Lung (tissue), 12 donors: ENCODE results near the gene CDKAL1. TPM values are rescaled to one million over a fixed set of nuclear protein-coding genes. Genes with fewer than 3 reads are reported as not detected.
A peak's percentile ranks its signal among the peaks of the same experiment; 100 is the strongest.

ENCODE experiments used
- ATAC-seq: fragments of 200-7000 bp; cut with Tn5 transposase; one replicate; pipeline ENCODE4 v1.9.1; 2020; ENCODE audit warnings: moderate number of reproducible peaks; ENCODE audit not compliant: insufficient read depth, low FRiP score
- DNase-seq, 3 donors: peaks; one replicate each; pipeline ENCODE4 v3.0.0-alpha.2; 2013 to 2017
- H3K27ac ChIP-seq, 2 donors: one replicate each; pipeline ENCODE4 v1.5.1; 2013; ENCODE audit warnings: mild to moderate bottlenecking in 2 of 2, moderate library complexity in 2 of 2, control low read depth in 1 of 2, inconsistent platforms in 1 of 2, low read depth in 1 of 2, low read length in 1 of 2
- H3K27me3 ChIP-seq, 3 donors: one replicate each; pipeline ENCODE4 v1.5.1; 2013; ENCODE audit warnings: low read length in 2 of 3; ENCODE audit not compliant: control insufficient read depth in 3 of 3, insufficient read depth in 3 of 3
- H3K36me3 ChIP-seq, 4 donors: one replicate each; pipeline ENCODE4 v1.5.1; 2013; ENCODE audit warnings: low read length in 4 of 4, mild to moderate bottlenecking in 1 of 4, moderate library complexity in 1 of 4; ENCODE audit not compliant: control insufficient read depth in 4 of 4, insufficient read depth in 4 of 4
- H3K4me1 ChIP-seq, 5 donors: one replicate each; pipeline ENCODE4 v1.5.1; 2013; ENCODE audit warnings: low read length in 5 of 5, mild to moderate bottlenecking in 2 of 5, moderate library complexity in 1 of 5; ENCODE audit not compliant: control insufficient read depth in 5 of 5, insufficient read depth in 5 of 5
- H3K4me3 ChIP-seq: one replicate; pipeline ENCODE4 v1.5.1; 2013; ENCODE audit warnings: mild to moderate bottlenecking, control low read depth, moderate library complexity
- H3K9ac ChIP-seq, 2 donors: one replicate each; pipeline ENCODE4 v1.5.1; 2013; ENCODE audit warnings: low read length in 2 of 2, control low read depth in 1 of 2; ENCODE audit not compliant: insufficient read depth in 1 of 2
- H3K9me3 ChIP-seq, 4 donors: one replicate each; pipeline ENCODE4 v1.5.1; 2013; ENCODE audit warnings: low read length in 3 of 4, mild to moderate bottlenecking in 1 of 4, moderate library complexity in 1 of 4; ENCODE audit not compliant: control insufficient read depth in 4 of 4, insufficient read depth in 3 of 4
- WGBS, 2 donors: extraction: QIAGEN DNeasy Blood & Tissue Kit; methylation state at CpG; one replicate each; pipeline ENCODE4 v1.1.7; 2013; 5-methylcytosine and 5-hydroxymethylcytosine counted together
- polyA plus RNA-seq, 2 donors: library from polyadenylated mRNA; stranded (reverse); fragments of 200-250 nt; gene quantifications; one replicate each; pipeline ENCODE4 v1.2.1, GENCODE V29; 2013
- total RNA-seq, 2 donors: library from RNA; depleted of rRNA in 1 of 2; stranded (reverse); fragments of >200 nt in 1 of 2; gene quantifications; one replicate each; pipeline ENCODE4 v1.2.1, GENCODE V29; 2014 to 2021
- TF ChIP-seq, protein P1 (sequence below): IDR thresholded peaks from 2 replicates; pipeline ENCODE4 v1.5.1; 2012; ENCODE audit warnings: mild to moderate bottlenecking; ENCODE audit errors: control extremely low read depth, extremely low read depth
- donor health status: control.
- donor health status: control.
- donor health status: Bipolar disorder and iron deficiency.
- donor health status: healthy.
- donor health status: DM: yes; HTN: yes; CAD: no.

Gene CDKAL1
- total and polyA plus RNA-seq, 4 donors, result 4.0 to 39.0 (median 10.0) TPM

GRCh38 chr6:20789162-20789561, 254.9 kb downstream of the CDKAL1 start:
- H3K9ac ChIP-seq, result no peak overlapping the region
- 93 to 95% methylated on average over 3 of the region's 3 CpGs for WGBS, 2 donors
- TF ChIP-seq, protein P1, sequence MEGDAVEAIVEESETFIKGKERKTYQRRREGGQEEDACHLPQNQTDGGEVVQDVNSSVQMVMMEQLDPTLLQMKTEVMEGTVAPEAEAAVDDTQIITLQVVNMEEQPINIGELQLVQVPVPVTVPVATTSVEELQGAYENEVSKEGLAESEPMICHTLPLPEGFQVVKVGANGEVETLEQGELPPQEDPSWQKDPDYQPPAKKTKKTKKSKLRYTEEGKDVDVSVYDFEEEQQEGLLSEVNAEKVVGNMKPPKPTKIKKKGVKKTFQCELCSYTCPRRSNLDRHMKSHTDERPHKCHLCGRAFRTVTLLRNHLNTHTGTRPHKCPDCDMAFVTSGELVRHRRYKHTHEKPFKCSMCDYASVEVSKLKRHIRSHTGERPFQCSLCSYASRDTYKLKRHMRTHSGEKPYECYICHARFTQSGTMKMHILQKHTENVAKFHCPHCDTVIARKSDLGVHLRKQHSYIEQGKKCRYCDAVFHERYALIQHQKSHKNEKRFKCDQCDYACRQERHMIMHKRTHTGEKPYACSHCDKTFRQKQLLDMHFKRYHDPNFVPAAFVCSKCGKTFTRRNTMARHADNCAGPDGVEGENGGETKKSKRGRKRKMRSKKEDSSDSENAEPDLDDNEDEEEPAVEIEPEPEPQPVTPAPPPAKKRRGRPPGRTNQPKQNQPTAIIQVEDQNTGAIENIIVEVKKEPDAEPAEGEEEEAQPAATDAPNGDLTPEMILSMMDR, result no peak
- H3K27me3 ChIP-seq, result no peaks in the 10 kb centered on the region
- no peak overlapping the region for H3K27ac ChIP-seq
- H3K4me3 ChIP-seq, result no peak overlapping the region
- H3K36me3 ChIP-seq, result no peaks in the 10 kb centered on the region
- ATAC-seq, result no peak
- no peaks in the 10 kb centered on the region for H3K9me3 ChIP-seq
- peaks cover 0 to 18% (median 0%) of the 10 kb centered on the region in 5 donors for H3K4me1 ChIP-seq
- peak in 2 of 3 donors; percentile 48 to 58 for DNase-seq

DNA sequence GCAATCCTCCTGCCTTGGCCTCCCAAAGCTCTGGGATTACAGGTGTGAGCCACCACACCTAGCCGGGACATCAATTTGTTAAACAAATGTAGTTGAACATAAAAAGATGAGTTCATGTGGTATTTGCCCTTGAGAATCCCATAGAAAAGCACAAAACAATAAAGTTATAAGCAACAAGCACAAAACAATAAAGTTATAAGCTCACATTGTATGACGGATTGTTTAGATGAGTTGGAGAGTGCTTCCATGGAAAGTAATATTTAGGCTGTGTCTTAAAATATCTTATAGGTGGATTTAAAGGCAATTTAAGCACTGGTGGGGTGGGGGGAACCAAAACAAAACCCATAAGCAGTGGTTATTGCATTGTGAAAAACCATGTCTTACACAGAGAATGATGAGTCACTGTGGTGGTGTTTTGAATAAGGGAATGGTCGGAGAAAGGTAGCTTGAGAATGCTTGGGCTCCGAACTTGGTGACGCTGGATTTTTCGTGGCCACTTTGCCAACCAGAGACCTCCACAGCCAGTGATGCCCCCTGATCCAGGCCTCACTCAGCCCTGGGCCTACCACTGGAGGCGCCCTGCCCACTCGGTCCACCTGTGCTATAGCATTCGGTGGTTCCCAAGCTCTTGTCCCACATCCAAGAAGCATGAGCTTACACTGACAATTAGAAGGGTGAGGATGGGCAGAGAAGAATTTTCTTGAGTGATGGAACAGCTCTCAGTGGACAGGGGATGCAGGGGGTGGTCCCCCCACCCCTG, 256.0 kb downstream of the CDKAL1 start:
- ATAC-seq (no peak), DNase-seq (no peak)
- no peak overlapping the region for H3K4me3 ChIP-seq
- TF ChIP-seq, protein P1, result no peak
- no peaks in the 10 kb centered on the region for H3K9me3 ChIP-seq
- no peaks in the 10 kb centered on the region for H3K27me3 ChIP-seq
- H3K9ac ChIP-seq, result no peak overlapping the region
- H3K36me3 ChIP-seq, result no peaks in the 10 kb centered on the region
- peaks cover 0 to 21% (median 0%) of the 10 kb centered on the region in 5 donors for H3K4me1 ChIP-seq
- no peak overlapping the region for H3K27ac ChIP-seq
- 85 to 90% methylated on average over 9 of the region's 9 CpGs for WGBS, 2 donors

DNA sequence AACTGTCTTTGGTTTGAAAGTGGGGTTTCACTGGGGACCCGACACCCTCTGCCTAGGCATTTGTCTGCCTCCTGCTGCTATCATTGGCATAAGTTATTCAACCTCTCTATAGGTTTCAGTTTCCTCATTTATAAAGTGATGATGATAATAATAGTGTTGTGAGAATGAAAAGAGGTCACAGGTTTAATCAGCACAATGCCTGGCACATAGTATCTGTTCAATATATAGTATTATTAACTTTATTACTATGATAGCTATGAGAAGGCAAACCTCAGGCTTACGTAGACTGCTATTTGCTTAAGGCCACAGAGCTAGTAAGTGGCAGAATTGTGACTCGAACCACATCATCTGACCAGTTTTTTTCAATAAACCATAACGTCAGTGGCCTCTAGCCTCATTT, 256.8 kb downstream of the CDKAL1 start:
- ATAC-seq (no peak), DNase-seq (no peak)
- Histone ChIP-seq H3K27ac (no peak overlapping the region), H3K36me3 (no peaks in the 10 kb centered on the region), H3K27me3 (no peaks in the 10 kb centered on the region), H3K9me3 (no peaks in the 10 kb centered on the region), H3K4me1 (peaks cover 0 to 21% (median 0%) of the 10 kb centered on the region in 5 donors), H3K4me3 (no peak overlapping the region), H3K9ac (no peak overlapping the region)
- TF ChIP-seq, protein P1, result no peak
- WGBS, 2 donors, result 91 to 96% methylated on average over 4 of the region's 4 CpGs
